DMS114 treated with DMSO at 0.1 percent for 48 hours (cell line): ENCODE results near the gene CACNA2D1.

Experiments
- DNase-seq: peaks from one replicate; lab custom pipeline; 2025; ENCODE audit not compliant: unreplicated experiment; lab: John Stamatoyannopoulos, UW

Gene CACNA2D1

GRCh38 chr7:82234457-82235049 is 209.0 kb downstream of the CACNA2D1 start:
- peak; percentile 37 for DNase-seq

- no peak for DNase-seq
Measured at GRCh38 chr7:82230811-82231581, 212.6 kb downstream of the CACNA2D1 start.

GRCh38 chr7:82229164-82229563 is 214.4 kb downstream of the CACNA2D1 start:
- DNase-seq = no peak

- DNase-seq = no peak
Measured at GRCh38 chr7:82226191-82226590, 217.4 kb downstream of the CACNA2D1 start.

- DNase-seq = no peak
Measured at GRCh38 chr7:82224529-82224928, 219.0 kb downstream of the CACNA2D1 start.

GRCh38 chr7:82223580-82223979 is 220.0 kb downstream of the CACNA2D1 start:
- DNase-seq = no peak

- no peak for DNase-seq
Measured at GRCh38 chr7:82221152-82221674, 222.4 kb downstream of the CACNA2D1 start.

GRCh38 chr7:82212466-82212865 is 231.1 kb downstream of the CACNA2D1 start:
- no peak for DNase-seq

- no peak for DNase-seq
Measured at GRCh38 chr7:82211333-82211732, 232.2 kb downstream of the CACNA2D1 start.

- no peak for DNase-seq
Measured at GRCh38 chr7:82210416-82211184, 233.0 kb downstream of the CACNA2D1 start.

GRCh38 chr7:82209179-82209747 is 234.3 kb downstream of the CACNA2D1 start:
- DNase-seq = no peak

GRCh38 chr7:82204694-82205093 is 238.9 kb downstream of the CACNA2D1 start:
- DNase-seq = no peak

GRCh38 chr7:82202965-82203364 is 240.6 kb downstream of the CACNA2D1 start:
- DNase-seq = no peak

GRCh38 chr7:82202107-82202506 is 241.5 kb downstream of the CACNA2D1 start:
- no peak for DNase-seq

GRCh38 chr7:82200601-82201000 is 243.0 kb downstream of the CACNA2D1 start:
- no peak for DNase-seq

- no peak for DNase-seq
Measured at GRCh38 chr7:82194016-82194643, 249.4 kb downstream of the CACNA2D1 start.

GRCh38 chr7:82188636-82189035 is 254.9 kb downstream of the CACNA2D1 start:
- no peak for DNase-seq

GRCh38 chr7:82185443-82185842 is 258.1 kb downstream of the CACNA2D1 start:
- DNase-seq = no peak

GRCh38 chr7:82183634-82184033 is 259.9 kb downstream of the CACNA2D1 start:
- no peak for DNase-seq

- DNase-seq = no peak
Measured at GRCh38 chr7:82179311-82179710, 264.3 kb downstream of the CACNA2D1 start.

- DNase-seq = no peak
Measured at GRCh38 chr7:82175319-82175718, 268.3 kb downstream of the CACNA2D1 start.
